IMR-90 (cell line): ENCODE measurements around the gene CAMTA1. TPM values are rescaled to one million over a fixed set of nuclear protein-coding genes. Genes with fewer than 3 reads are reported as not detected.

ENCODE experiments used
- ATAC-seq: fragments of 200-7000 bp; cut with Tn5 transposase; 2 replicates; pipeline ENCODE4 v1.9.1; 2020; ENCODE audit warnings: low read depth, mild to moderate bottlenecking, moderate library complexity
- BruUV-seq: library from RNA; stranded (reverse); fragments of 400-500 nt; replicated peaks from 2 replicates; lab custom pipeline; 2021; lab: Mats Ljungman, UMichigan
- CTCF ChIA-PET: fragments of 300-600 bp; formaldehyde crosslinking; extraction: SDS; loops from one replicate; lab custom pipeline; 2021; ENCODE audit warnings: antibody characterized with exemption; lab: Yijun Ruan, JAX
- POLR2A ChIA-PET: fragments of 300-600 bp; sonication (Branson Sonifier 250); formaldehyde crosslinking; loops from one replicate; lab custom pipeline; 2022; ENCODE audit warnings: antibody characterized with exemption; ENCODE audit not compliant: unreplicated experiment; lab: Charles Lee
- DNase-seq: peaks from one replicate; pipeline ENCODE4 v3.0.0; 2013
- H2AFZ ChIP-seq: replicated peaks from 2 replicates; pipeline ENCODE3; 2013; ENCODE audit warnings: low read length, mild to moderate bottlenecking; ENCODE audit not compliant: poor library complexity
- H2AK5ac ChIP-seq: 2 replicates; pipeline ENCODE4 v1.6.1; 2013; ENCODE audit warnings: low read depth, low read length, inconsistent platforms
- H2AK9ac ChIP-seq: replicated peaks from 2 replicates; pipeline ENCODE3; 2013; ENCODE audit warnings: mild to moderate bottlenecking, low read depth, low read length, moderate library complexity; ENCODE audit not compliant: poor library complexity
- H2BK120ac ChIP-seq: 2 replicates; pipeline ENCODE4 v1.6.1; 2013; ENCODE audit warnings: low read depth, low read length, inconsistent platforms
- H2BK15ac ChIP-seq: 3 replicates; pipeline ENCODE4 v1.6.1; 2013; ENCODE audit warnings: low read depth, low read length, inconsistent platforms
- H2BK20ac ChIP-seq: 2 replicates; pipeline ENCODE4 v1.6.1; 2013; ENCODE audit warnings: low read depth, mild to moderate bottlenecking, inconsistent platforms, low read length, moderate library complexity
- H2BK5ac ChIP-seq: 2 replicates; pipeline ENCODE4 v1.6.1; 2013; ENCODE audit warnings: mild to moderate bottlenecking, low read depth, low read length, inconsistent platforms; ENCODE audit not compliant: poor library complexity, severe bottlenecking
- H3K14ac ChIP-seq: replicated peaks from 2 replicates; pipeline ENCODE4 v1.6.1; 2013; ENCODE audit warnings: low read depth, low read length, inconsistent platforms
- H3K18ac ChIP-seq: 2 replicates; pipeline ENCODE4 v1.6.1; 2013; ENCODE audit warnings: low read depth, low read length, control low read depth
- H3K23ac ChIP-seq: 2 replicates; pipeline ENCODE4 v1.6.1; 2013; ENCODE audit warnings: low read depth, low read length, inconsistent platforms
- H3K27ac ChIP-seq: 2 replicates; pipeline ENCODE4 v1.5.1; 2013; ENCODE audit warnings: mild to moderate bottlenecking, control low read depth, low read length; ENCODE audit not compliant: insufficient read depth
- H3K27me3 ChIP-seq: 2 replicates; pipeline ENCODE4 v1.6.1; 2013; ENCODE audit warnings: low read length; ENCODE audit not compliant: control insufficient read depth, insufficient read depth
- H3K36me3 ChIP-seq: 2 replicates; pipeline ENCODE4 v1.6.1; 2013; ENCODE audit warnings: low read length, mixed read lengths; ENCODE audit not compliant: control insufficient read depth, insufficient read depth
- H3K4ac ChIP-seq: 2 replicates; pipeline ENCODE4 v1.6.1; 2013; ENCODE audit warnings: low read depth, low read length, inconsistent platforms
- H3K4me1 ChIP-seq: 2 replicates; pipeline ENCODE4 v1.6.1; 2013; ENCODE audit warnings: low read length, mixed read lengths; ENCODE audit not compliant: control insufficient read depth, insufficient read depth
- H3K4me2 ChIP-seq: 2 replicates; pipeline ENCODE4 v1.6.1; 2013; ENCODE audit warnings: low read depth, mild to moderate bottlenecking, control low read depth, low read length, moderate library complexity
- H3K4me3 ChIP-seq: 2 replicates; pipeline ENCODE4 v1.5.1; 2013; ENCODE audit warnings: low read depth, mild to moderate bottlenecking, control low read depth, low read length, moderate library complexity; ENCODE audit not compliant: insufficient read depth
- H3K56ac ChIP-seq: 2 replicates; pipeline ENCODE4 v1.6.1; 2013; ENCODE audit warnings: low read length, inconsistent platforms; ENCODE audit not compliant: insufficient read depth; ENCODE audit errors: extremely low read depth
- H3K79me1 ChIP-seq, 2 experiments: 2 replicates each; pipeline ENCODE4 v1.6.1; 2013; ENCODE audit warnings: low read length in 2 of 2, inconsistent platforms in 1 of 2, low read depth in 1 of 2
- H3K9ac ChIP-seq: 2 replicates; pipeline ENCODE4 v1.6.1; 2013; ENCODE audit warnings: low read depth, low read length, control low read depth
- H3K9me1 ChIP-seq: 2 replicates; pipeline ENCODE4 v1.6.1; 2013; ENCODE audit warnings: low read length, inconsistent platforms; ENCODE audit not compliant: insufficient read depth
- H3K9me3 ChIP-seq: 2 replicates; pipeline ENCODE4 v1.6.1; 2013; ENCODE audit warnings: low read length; ENCODE audit not compliant: control insufficient read depth, insufficient read depth
- H4K20me1 ChIP-seq: 2 replicates; pipeline ENCODE4 v1.6.1; 2013; ENCODE audit warnings: low read length, inconsistent platforms; ENCODE audit not compliant: insufficient read depth
- H4K5ac ChIP-seq: 2 replicates; pipeline ENCODE4 v1.6.1; 2013; ENCODE audit warnings: mild to moderate bottlenecking, low read depth, low read length, control low read depth
- H4K8ac ChIP-seq, 2 experiments: 2 replicates each; pipeline ENCODE4 v1.6.1; 2013; ENCODE audit warnings: low read depth in 2 of 2, low read length in 2 of 2, control low read depth in 1 of 2, inconsistent platforms in 1 of 2
- H4K91ac ChIP-seq: 2 replicates; pipeline ENCODE4 v1.6.1; 2013; ENCODE audit warnings: low read depth, low read length, inconsistent platforms; ENCODE audit not compliant: insufficient read depth
- BHLHE40 ChIP-seq: fragments of 150-350 bp; IDR thresholded peaks from 2 replicates; pipeline ENCODE4 v1.6.1; 2016; ENCODE audit warnings: mild to moderate bottlenecking, low read depth, low read length
- CEBPB ChIP-seq: IDR thresholded peaks from 2 replicates; pipeline ENCODE4 v1.6.1; 2012; ENCODE audit warnings: low read depth, low read length, improper control_type of control experiment
- CHD1 ChIP-seq: IDR thresholded peaks from 2 replicates; pipeline ENCODE4 v1.6.1; 2012; ENCODE audit warnings: low read depth, low read length, improper control_type of control experiment
- CTCF ChIP-seq: conservative IDR thresholded peaks from 2 replicates; pipeline ENCODE4 v1.5.1; 2012; ENCODE audit warnings: mild to moderate bottlenecking, low read depth, low read length, improper control_type of control experiment
- ELK1 ChIP-seq: fragments of 150-350 bp; IDR thresholded peaks from 2 replicates; pipeline ENCODE4 v1.6.1; 2016; ENCODE audit warnings: low read depth, mild to moderate bottlenecking, low read length, moderate library complexity, borderline replicate concordance
- FOS ChIP-seq: fragments of 150-350 bp; IDR thresholded peaks from 2 replicates; pipeline ENCODE4 v1.6.1; 2016; ENCODE audit warnings: low read depth, low read length
- MAFK ChIP-seq: IDR thresholded peaks from 2 replicates; pipeline ENCODE4 v1.6.1; 2012; ENCODE audit warnings: low read depth, low read length, improper control_type of control experiment
- MAZ ChIP-seq: IDR thresholded peaks from 2 replicates; pipeline ENCODE4 v1.6.1; 2012; ENCODE audit warnings: low read depth, mild to moderate bottlenecking, low read length, improper control_type of control experiment, moderate library complexity, borderline replicate concordance
- MXI1 ChIP-seq: IDR thresholded peaks from 2 replicates; pipeline ENCODE4 v1.6.1; 2012; ENCODE audit warnings: low read depth, mild to moderate bottlenecking, low read length, moderate library complexity, borderline replicate concordance
- NFE2L2 ChIP-seq: fragments of 150-350 bp; IDR thresholded peaks from 2 replicates; pipeline ENCODE4 v1.6.1; 2016; ENCODE audit warnings: low read depth, mild to moderate bottlenecking, low read length
- POLR2A ChIP-seq: IDR thresholded peaks from 2 replicates; pipeline ENCODE4 v1.6.1; 2012; ENCODE audit warnings: mild to moderate bottlenecking, low read depth, low read length
- RAD21 ChIP-seq: IDR thresholded peaks from 2 replicates; pipeline ENCODE4 v1.6.1; 2012; ENCODE audit warnings: low read length, improper control_type of control experiment
- RCOR1 ChIP-seq: IDR thresholded peaks from 2 replicates; pipeline ENCODE4 v1.6.1; 2012; ENCODE audit warnings: mild to moderate bottlenecking, low read length, improper control_type of control experiment; ENCODE audit not compliant: insufficient replicate concordance
- RFX5 ChIP-seq: IDR thresholded peaks from 2 replicates; pipeline ENCODE4 v1.8.0; 2012; ENCODE audit warnings: low read depth, mild to moderate bottlenecking, low read length, moderate library complexity
- SMC3 ChIP-seq: fragments of 150-350 bp; IDR thresholded peaks from 2 replicates; pipeline ENCODE4 v1.6.1; 2016; ENCODE audit warnings: low read depth, mild to moderate bottlenecking, antibody characterized with exemption, low read length, moderate library complexity
- USF2 ChIP-seq: fragments of 150-350 bp; IDR thresholded peaks from 2 replicates; pipeline ENCODE4 v1.6.1; 2017; ENCODE audit warnings: mild to moderate bottlenecking, antibody characterized with exemption, low read length, low read depth
- WGBS, 2 experiments: methylation state at CpG; one replicate each; pipeline versions ENCODE4 v1.1.5 to v1.1.7; 2013; ENCODE audit warnings: missing lambda C conversion rate in 2 of 2; ENCODE audit not compliant: insufficient read length in 1 of 2; ENCODE audit errors: extremely low coverage in 2 of 2; 5-methylcytosine and 5-hydroxymethylcytosine counted together
- dilution Hi-C: fragments of 300-500 bp; cut with HindIII; formaldehyde crosslinking; loops from one replicate; pipeline ENCODE4 v1.14.3; 2018; ENCODE audit warnings: low sequenced_read_pairs; ENCODE audit not compliant: unreplicated experiment
- in situ Hi-C: fragments of 300-500 bp; cut with MboI; formaldehyde crosslinking; loops from 3 replicates; pipeline ENCODE4 v1.14.3; 2019; ENCODE audit warnings: low sequenced_read_pairs, inconsistent platforms, mixed read lengths
- intact Hi-C: fragments of 100-400 bp; cut with micrococcal nuclease; formaldehyde crosslinking; loops from 2 replicates; pipeline ENCODE4 v1.10.0; 2022
- polyA plus RNA-seq, 3 experiments: library from polyadenylated mRNA; depleted of rRNA; stranded (reverse); fragments of >200 nt; gene quantifications; 2 replicates each; pipeline ENCODE4 v1.2.3, GENCODE V29; 2012; ENCODE audit warnings: low replicate concordance in 1 of 3
- total RNA-seq: library from RNA; depleted of rRNA; stranded (reverse); fragments of >200 nt; gene quantifications from 2 replicates; pipeline ENCODE4 v1.2.3, GENCODE V29; 2012

CAMTA1 gene
- total and polyA plus RNA-seq, 2 of the 4 experiments (the other 2 are of a cell fraction), result 35.5 to 74.3 TPM

DNA sequence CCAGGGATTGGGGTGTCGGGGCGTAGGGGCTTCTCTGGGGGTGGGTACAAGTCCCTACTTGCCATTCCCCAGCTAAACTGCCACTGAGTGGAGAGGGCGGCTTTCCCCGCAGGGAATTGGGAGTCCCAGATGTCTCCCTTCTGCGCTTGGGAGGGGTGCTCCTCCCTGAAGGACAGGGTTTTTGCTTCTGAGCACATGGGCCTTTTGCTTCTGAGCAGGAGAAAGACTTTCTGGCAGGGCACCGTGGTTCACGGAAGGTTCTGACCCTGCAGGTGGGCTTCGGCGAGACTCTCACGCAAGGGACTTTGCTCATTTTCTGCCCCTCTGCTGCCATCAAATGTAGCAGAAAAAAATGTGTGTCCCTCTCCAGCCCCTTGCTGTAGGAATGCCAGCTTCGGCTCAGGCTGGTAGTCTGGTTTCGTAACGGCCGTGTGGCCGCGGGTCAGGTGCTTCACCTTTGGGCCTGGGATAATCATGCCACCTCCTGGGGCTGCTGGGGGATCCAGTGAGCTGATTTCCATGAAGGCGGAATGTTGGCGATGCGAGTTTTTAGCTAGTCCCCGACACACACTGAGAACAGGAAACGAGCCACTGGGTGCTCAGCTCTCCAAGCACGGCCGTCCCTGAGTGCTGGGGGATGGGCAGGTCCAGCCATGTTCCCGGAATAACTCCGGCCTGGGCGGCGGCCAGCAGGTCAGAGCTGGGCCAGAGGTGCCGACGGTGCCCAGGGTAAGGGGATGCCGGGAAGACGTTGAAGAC lies 364.0 kb downstream of the CAMTA1 start:
- TF ChIP-seq CHD1 (no peak), POLR2A (no peak), MXI1 (no peak), RFX5 (no peak), BHLHE40 (no peak), CTCF (no peak), NFE2L2 (no peak), MAFK (no peak), MAZ (no peak), FOS (no peak), ELK1 (no peak), CEBPB (no peak), SMC3 (no peak), RCOR1 (no peak), RAD21 (no peak), USF2 (no peak)
- no TSS peak for BruUV-seq
- intact Hi-C loops (no loop called here), dilution Hi-C loops (no loop called here), in situ Hi-C loops (no loop called here)
- DNase-seq, result no peak
- Histone ChIP-seq H4K20me1 (no peaks in the 10 kb centered on the region), H4K8ac (no peak overlapping the region), H2BK15ac (no peak overlapping the region), H3K14ac (no peak overlapping the region), H2AK5ac (no peak overlapping the region), H3K9me3 (no peaks in the 10 kb centered on the region), H3K9ac (no peak overlapping the region), H4K5ac (no peak overlapping the region), H3K4me2 (no peak overlapping the region), H4K91ac (no peak overlapping the region), H3K27ac (no peak overlapping the region), H3K27me3 (peaks cover 20% of the 10 kb centered on the region), H3K18ac (no peak overlapping the region), H2AK9ac (peak overlapping the region; percentile 31), H3K23ac (no peak overlapping the region), H2BK5ac (no peak overlapping the region), H3K4ac (no peak overlapping the region), H3K56ac (no peak overlapping the region), H3K36me3 (no peaks in the 10 kb centered on the region), H2AFZ (peak overlapping the region; percentile 69), H2BK120ac (no peak overlapping the region), H3K9me1 (peaks cover 4% of the 10 kb centered on the region; the same call in 1 of the 2 replicates), H3K79me1 (no peaks in the 10 kb centered on the region), H2BK20ac (no peak overlapping the region), H3K4me3 (no peak overlapping the region), H3K4me1 (no peaks in the 10 kb centered on the region)
- POLR2A ChIA-PET, result no interaction called here
- WGBS, 2 experiments, result 27% methylated on average over 13 of the region's 31 CpGs; no CpG with 5 or more reads in 1 of the 2 experiments
- CTCF ChIA-PET, result no interaction called here
- no peak for ATAC-seq
